Effector CD4-positive, alpha-beta T cell (primary cell): Measurements from ENCODE around the gene ANKRD44.
"Not testable (repeated sequence)": the region's sequence is repeated elsewhere in the genome, so short reads cannot be mapped to it uniquely, and the experiment has no call there.

ENCODE experiments used
- DNase-seq: peaks from one replicate; pipeline ENCODE4 v3.0.0-alpha.2; 2020

The ANKRD44 gene

DNA sequence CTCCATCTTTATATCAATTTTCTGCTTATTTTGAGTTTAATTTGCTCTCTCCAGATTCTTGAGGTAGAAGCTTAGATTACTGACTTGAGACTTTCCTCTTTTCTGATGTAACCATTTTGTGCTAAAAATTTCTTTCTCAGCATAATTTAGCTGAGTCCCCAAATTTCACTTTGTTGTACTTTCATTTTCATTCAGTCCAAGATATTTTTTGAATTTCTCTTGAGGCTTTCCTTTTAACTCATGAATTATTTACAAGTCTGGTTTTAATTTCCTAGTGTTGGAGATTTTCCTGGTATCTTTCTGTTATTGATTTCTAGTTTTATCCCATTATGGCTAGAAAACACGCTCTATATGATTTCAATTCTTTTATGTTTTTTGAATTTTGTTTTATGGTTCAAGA is 239.4 kb downstream of the ANKRD44 start:
- DNase-seq, result no peak

DNA sequence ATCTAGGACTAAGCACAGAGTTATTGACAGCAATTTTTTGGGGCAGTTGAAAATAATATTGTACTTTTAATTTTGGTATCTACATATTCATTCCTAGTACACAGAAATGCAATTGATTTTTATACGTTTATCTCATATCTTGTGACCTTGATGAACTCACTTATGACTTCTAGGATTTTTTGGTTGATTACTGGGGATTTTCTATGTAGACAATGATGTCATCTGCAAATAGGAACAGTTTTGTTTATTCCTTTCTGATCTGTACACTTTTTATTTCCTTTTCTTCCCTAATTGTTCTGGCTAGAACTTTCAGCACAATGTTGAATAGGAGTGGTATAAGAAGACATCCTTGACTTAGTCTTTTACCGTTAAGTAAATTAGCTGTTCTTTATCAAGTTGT is 240.6 kb downstream of the ANKRD44 start:
- DNase-seq, result no peak

DNA sequence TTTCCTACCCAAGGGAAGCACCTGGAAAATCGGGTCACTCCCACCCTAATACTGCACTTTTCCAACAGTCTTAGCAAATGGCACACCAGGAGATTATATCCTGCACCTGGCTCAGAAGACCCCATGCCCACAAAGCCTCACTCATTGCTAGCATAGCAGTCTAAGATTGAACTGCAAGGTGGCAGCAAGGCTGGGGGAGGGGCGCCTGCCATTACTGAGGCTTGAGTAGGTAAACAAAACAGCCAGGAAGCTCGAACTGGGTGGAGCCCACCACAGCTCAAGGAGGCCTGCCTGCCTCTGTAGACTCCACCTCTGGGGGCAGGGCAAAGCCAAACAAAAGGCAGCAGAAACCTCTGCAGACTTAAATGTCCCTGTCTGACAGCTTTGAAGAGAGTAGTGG is 248.0 kb downstream of the ANKRD44 start:
- DNase-seq, result peak; percentile 4

DNA sequence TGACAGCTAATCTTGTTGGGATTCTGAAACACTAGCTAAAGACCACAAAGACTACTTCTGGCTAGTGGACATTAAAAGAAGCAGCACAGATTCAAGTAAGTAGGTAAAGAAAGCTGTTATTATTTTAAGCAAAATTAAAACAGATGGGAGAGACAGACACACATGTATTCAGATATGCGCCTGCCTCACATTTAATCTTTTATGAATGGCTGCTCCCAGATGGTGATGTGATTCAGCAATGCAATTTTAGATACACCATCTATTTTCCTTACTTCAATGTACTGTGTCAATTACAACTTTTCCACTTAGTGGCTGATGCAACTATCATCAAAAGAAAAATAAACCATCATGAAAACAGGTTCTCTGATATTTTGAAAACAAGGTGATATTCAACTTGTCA is 251.1 kb downstream of the ANKRD44 start:
- DNase-seq, result no peak

DNA sequence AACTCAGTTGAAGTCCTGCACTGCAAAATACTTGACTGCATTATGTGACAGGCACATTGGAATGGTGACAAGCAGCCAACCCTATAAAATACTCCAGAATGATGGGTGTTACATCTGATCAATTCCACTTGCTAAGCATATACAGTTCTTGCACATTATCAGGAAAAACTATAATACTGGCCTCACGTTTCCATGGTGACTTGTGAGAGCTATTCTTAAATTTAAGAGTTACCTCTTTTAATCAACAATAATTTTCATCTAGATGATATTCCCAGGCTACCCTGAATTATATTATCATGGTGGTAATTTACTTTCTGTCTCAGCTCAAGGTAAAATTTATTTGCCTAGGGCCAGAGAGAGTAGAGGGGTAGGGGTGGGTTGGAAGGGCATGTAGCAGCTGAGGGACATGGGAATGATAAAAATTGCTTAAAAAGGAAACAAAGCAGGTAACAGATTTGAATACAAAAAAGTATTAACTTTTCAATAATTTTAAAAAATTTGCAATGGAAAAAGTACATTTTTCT is 251.7 kb downstream of the ANKRD44 start:
- DNase-seq, result no peak

DNA sequence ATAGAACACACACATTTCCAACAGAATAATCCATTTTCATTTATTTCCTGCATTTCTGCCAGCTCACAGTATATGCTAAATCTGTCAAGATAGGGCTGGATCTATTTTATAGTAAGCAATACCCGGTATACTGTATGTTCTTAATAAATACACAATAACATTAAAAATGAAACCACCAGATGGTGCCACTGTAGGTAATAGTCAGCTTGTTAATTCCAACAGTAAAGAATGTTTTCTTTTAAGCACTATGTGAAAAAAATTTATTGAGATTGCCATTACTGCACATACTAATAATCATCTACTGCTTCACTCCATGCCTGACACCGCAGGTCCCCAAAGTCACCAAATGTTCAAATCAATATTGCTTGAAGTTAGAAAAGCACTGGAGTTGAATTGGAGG is 252.6 kb downstream of the ANKRD44 start:
- no peak for DNase-seq

DNA sequence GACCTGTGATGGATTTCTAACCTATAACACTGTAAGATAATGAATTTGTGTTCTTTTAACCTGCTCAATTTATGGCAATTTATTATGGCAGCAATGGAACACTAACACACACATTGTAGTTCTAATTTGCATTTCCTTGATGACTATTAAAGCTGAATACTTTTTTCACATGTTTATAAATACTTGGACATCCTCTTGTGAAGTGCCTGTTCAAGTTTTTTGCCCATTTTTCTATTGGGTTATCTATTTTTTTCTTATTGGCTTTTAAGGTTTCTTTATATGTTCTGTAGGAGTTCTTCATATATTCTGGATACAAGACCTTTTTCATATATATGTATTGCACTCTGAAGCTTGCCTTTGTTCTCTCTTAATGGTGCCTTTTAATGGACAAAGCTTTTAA is 255.5 kb downstream of the ANKRD44 start:
- no peak for DNase-seq

DNA sequence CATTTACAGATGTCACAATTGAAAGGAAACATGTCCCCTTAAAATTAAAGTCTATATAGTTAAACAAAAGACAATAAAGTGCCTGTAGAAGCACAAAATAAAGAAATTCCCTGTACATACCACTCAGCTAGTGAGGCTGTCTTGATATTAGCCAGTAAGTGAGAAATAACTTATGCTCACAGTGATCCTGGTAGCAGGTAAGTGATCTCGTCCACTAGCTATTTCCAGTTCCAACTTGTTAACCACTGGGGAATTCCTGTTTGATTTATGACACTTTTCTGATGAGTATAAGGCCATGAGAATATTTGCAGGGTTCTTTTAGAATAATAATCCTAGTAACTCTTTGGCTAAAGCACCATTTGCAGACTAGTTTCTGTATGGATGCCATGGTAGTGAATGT is 256.1 kb downstream of the ANKRD44 start:
- DNase-seq, result no peak

DNA sequence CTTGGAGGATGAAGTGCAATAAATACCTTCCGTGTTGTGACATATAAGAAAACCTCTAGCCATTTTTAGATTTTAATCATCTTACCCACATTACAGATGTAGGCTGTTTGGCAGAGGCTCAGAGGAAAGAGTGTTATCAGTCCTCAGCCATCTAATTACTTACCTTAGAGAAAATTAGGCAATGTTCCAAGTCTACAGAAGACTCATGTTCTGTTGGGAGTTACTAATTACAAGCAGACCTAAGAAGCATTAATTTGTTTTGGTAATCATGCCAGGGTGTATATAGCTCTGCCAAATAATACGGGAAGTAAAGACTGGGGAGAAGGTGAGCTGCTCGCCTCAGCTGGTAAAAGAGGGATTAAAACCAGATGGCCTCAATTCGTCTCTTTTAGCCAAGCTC is 258.2 kb downstream of the ANKRD44 start:
- no peak for DNase-seq

DNA sequence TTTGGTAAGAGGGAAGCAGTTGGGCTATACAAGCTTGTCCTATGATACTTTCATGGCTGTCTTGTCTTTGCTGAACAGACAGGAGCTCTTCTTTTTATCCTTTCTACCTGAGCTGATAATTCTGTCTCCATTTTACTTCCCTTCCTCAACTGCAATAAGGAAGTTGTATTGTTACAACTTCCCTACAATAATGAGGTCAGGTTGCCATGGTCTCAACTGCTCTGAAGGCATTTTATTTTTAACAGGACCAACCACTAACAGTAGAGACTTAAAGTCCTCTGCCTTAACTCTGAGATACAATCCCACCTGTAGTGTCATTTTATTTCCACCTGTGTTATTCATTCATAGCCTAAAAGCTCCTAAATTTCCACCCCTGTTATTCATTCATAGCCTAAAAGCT is 265.5 kb downstream of the ANKRD44 start:
- no peak for DNase-seq

DNA sequence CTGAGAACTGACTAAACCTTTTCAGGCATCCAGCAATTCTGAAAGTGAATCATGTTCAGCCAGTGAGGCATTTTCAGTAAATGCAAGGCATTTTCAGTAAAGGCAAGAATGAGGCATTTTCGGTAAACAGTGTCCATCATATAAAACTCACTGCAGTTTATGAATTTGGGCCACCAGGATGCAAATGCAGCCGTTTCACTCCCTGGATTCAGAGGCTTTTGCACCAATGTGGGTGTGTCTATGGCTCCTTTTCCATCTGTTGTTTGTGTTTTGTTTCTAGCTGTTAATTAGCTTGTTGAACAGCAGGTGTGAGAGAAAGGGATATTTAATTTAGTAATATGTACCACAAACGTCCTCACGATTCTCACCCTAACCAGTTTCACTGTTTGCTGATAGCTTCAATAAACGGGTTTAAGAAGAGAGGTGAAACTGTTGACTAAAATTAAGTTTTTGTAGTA is 267.8 kb downstream of the ANKRD44 start:
- no peak for DNase-seq

DNA sequence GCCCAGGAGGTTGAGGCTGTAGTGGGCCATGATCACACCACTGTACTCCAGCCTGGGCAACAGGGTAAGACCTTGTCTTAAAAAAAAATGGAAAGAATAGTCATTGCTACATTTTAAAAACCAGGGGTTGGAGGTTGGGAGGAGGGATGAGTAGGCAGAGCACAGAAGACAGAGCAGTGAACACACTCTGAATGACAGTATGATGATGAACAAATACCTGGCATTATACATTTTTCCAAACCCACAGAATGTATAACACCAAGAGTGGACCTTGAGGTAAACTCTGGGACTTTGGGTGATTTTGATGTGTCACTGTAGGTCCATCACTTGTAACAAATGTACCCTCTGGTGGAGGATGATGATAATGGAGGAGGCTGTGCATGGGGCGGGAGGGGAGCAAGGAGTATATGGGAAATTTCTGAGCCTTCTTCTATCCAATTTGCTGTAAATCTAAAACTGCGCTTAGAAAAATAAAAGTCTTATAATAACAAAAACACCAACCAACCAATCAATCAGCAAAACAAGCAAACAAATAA is 272.6 kb downstream of the ANKRD44 start:
- DNase-seq, result no peak

DNA sequence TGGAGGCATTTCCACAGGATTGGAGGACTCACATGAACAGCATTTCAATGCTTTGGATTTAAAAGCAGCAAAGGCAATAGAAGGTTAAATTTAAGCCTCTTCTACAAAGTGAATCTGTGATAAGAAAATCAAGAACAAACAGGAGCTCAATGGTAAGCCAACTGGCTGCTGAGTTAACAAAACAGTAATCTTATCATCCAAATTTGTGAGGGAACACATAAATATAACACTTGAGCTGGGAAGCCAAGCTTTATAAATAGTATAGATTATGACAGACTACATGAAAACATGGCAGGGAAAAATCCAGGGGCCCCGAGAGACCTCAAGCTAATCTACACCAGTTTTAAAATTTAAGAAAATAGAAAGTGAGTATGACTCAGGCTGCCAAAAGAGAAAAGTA is 275.6 kb downstream of the ANKRD44 start:
- no peak for DNase-seq

DNA sequence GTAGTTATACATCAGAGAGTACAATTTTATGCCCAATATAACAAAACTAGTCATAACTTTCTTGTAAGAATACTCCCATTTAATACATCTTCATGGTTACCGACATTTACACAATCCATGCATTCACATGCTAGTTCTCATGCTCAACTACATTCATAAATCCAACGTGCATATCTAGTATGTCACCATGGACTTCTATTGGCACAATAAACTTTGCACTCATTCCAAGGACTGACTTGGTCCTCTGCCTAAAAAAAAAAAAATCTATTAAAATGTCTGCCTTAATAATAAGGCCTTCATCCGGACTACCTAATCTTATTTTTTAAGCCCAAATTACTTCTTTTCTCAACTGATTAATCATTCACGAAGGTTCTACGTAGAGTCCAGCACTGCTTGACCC is 276.3 kb downstream of the ANKRD44 start:
- DNase-seq, result no peak

DNA sequence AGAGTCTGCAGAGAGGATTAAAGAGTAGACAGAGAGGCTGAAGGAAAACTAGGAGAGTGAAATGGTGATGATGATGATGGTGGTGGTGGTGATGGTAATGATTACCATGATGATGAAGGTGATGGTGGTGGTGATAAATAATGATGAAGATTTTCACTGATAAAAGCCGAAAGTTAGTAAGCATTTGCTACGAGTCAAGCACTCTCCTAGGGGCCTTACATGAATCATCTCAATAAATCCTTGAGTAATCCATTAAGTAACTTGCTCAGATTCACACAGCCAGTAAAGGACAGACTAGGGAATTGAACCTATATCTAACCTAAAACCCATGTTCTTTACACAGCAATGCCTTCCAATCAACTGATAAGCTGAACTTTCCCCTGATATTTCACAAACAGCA is 277.4 kb downstream of the ANKRD44 start:
- no peak for DNase-seq

DNA sequence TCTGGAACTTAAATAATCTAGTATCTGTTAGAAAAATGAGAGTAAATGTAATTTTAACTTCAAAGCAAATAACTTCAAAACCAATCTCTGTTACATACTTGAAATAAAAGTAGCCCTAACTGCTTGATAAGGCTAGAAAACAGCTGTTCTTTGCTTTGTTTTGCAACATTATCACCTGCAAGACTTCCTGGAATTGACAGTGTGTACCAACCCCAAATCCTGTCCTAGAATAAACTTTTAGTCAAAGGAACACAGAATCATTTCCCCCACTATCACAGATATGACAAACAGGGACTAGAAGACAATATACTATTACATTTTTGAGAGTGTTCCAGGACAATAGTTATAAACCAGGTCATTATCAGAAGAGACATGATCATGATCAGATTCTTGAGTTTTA is 278.8 kb downstream of the ANKRD44 start:
- no peak for DNase-seq

DNA sequence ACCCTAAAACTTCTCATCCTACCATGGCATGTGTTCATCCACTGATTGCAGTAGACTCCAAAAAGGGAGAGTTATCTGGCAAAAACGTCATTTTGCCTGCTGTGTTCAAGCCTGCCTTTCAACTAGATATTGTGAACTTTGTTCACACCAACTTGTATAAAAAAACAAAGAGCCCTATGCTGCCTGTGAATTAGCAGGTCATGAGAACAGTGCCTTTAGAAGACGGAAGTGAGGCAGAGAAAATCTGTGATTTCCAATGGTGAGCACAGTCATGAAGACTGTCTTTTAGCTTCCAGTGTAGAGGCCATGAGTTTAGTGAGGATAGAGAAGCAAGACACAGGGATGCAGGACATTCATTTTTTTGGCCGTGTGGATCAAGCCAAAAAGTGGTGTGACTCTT is 280.5 kb downstream of the ANKRD44 start:
- no peak for DNase-seq

DNA sequence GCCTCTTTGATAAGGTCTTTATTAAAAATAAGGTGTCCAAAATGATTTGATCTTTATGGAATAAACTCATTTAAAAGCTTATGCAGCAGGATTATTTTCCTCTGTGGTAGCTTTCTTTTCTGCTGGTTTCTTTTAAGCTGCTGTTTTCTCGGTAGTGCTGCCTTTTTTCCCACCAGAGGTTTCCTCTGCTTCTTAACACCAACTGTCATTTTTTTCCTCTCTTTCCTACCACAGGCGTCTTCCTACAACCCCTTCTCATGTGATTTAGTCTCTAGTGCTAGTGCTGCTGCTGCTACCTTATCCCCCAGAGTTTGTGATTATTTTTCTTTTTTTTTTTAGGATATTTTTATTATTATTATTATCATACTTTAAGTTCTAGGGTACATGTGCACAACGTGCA is 281.9 kb downstream of the ANKRD44 start:
- DNase-seq, result no peak

DNA sequence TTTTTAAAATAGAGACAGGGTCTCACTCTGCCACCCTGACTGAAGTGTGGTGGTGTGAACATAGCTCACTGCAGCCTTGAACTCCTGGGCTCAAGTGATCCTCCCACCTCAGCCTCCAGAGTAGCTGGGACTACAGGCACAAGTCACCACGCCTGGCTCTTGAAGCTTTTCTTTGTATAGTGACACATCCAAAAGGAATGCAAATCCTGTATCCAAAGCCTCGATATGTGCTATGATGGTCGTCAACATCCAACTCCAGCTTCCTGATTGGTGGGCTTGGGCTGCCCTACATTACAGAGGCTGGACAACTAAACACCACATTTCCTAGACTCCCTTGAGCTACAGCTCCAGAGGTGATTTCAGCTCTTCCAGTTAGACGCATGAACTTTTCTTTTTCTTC is 282.4 kb downstream of the ANKRD44 start:
- DNase-seq, result no peak

DNA sequence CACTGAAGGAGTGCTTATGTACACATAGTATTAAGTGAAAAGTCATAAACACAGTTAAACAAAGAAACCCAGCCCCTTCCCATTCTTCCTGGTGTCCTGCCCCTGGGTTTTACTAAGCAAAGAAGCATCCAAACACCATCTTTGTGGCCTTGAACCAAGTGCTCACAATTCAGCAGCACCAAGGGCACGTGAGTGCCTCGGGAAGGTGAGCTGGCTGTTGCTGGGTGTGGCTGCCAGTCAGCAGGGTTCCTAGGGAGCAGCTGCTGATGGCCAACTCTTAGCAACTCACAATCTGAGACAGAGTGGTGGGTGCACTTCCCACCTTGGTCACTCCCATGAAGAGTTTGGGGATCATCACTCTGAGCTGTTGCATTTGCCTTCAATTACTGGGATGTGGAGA is 286.4 kb downstream of the ANKRD44 start:
- no peak for DNase-seq

DNA sequence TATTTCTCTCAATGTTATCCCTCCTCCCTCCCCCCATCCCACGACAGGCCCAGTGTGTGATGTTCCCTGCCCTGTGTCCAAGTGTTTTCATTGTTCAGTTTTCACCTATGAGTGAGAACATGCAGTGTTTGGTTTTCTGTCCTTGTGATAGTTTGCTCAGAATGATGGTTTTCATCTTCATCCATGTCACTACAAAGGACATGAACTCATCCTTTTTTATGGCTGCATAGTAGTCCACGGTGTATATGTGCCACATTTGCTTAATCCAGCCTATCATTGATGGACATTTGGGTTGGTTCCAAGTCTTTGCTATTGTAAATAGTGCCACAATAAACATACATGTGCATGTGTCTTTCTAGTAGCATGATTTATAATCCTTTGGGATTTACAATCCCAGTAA is 289.7 kb downstream of the ANKRD44 start:
- not testable (repeated sequence) for DNase-seq

DNA sequence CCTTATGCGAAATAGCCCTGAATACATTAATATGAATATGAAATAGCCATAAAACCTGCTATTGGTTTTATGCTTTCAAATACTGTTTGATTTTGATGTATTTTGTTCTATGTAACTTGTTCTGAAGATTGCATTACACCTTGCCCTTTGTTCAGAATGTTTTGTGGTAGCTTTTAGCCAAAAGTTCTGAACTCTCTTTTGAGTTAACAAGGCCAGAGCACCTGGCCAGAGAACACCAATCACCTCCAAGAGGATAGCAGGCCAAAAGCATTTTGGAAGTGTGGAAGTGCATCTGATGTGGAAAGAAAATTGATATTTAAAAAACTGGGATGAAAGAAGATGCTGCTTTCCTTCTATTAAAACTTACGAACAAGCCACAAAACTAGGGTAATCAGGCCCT is 297.5 kb downstream of the ANKRD44 start:
- DNase-seq, result no peak

DNA sequence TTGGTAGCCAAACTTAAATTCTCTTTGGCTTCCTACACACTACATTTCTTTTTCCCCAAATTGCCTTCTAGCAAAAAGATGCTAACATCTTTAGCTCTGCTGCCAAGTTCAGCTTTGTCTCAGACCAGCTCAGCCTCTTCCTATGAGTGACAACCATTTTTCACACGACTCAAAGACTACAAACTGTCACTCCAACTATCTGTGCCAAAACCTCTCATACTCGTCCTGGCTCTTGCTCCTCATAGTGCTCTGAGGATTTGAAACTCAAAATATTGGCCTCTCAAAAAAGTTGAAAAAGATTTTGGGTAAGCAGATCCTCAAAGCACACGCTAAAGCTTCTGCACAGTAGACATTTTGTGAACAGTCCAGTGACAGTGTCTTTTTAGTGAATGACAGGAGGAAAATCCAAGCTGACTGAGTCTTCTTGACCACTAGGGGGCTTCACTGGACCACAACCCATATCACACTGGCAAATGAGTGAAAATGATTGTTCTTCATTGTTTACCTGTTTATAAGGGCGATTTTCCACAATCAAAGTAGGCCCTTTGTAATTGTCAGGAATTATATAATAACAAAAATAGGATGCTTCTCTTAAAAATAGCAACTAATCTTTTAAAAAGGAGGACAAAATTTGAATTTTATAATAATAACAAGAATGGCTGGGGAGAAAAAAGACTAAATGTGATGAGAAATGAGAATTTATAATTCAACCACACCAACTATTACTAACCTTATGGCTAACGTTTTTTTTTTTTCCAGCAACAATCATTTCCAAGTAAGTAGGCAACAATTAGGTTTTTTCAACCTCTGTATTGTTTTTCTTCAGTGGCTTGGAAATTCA is 298.6 kb downstream of the ANKRD44 start:
- no peak for DNase-seq

DNA sequence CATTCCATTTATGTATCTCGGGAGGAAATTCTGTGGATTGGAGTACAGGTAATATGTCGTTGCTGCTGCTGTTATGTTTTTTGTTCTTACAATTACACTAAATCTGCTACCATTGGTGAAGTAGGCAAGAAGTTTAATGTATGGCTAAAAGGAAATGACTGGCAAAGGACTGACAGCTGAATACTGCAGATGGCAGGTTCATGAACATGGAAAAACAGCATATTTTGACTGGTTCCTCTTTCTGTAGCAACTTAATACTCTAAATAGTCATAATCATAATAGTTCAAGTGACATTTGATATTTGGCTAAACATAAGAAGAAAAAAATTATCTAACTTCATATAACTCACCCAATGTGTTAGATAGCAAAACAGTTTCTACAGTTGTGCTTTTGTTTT is 299.6 kb downstream of the ANKRD44 start:
- no peak for DNase-seq
